Activated CD4-positive, alpha-beta T cell treated with anti-CD3 and anti-CD28 coated beads, Interleukin-2, amount 10 ng/mL, durations not matched to agents 7 days and 5 days (primary cell): ENCODE measurements around the gene NME7. TPM values are rescaled to one million over a fixed set of nuclear protein-coding genes. Genes with fewer than 3 reads are reported as not detected.

Source experiments
- CTCF ChIA-PET: fragments of 350-600 bp; sonication (Branson Sonifier 250); formaldehyde crosslinking; loops from one replicate; lab custom pipeline; 2021; ENCODE audit warnings: antibody characterized with exemption; lab: Charles Lee
- POLR2A ChIA-PET: fragments of 350-600 bp; sonication (Branson Sonifier 250); formaldehyde crosslinking; loops from one replicate; lab custom pipeline; 2021; ENCODE audit warnings: antibody characterized with exemption; lab: Charles Lee
- DNase-seq: peaks from one replicate; pipeline ENCODE4 v3.0.0-alpha.2; 2020
- H3K27ac Mint-ChIP-seq: one replicate; pipeline ENCODE4 v1.8.0; 2021; ENCODE audit warnings: mild to moderate bottlenecking, moderate library complexity, mixed read lengths
- H3K27me3 Mint-ChIP-seq: one replicate; pipeline ENCODE4 v1.8.0; 2021; ENCODE audit warnings: mixed read lengths
- H3K36me3 Mint-ChIP-seq: one replicate; pipeline ENCODE4 v1.8.0; 2021; ENCODE audit warnings: low read depth, mixed read lengths
- H3K4me1 Mint-ChIP-seq: one replicate; pipeline ENCODE4 v1.8.0; 2021; ENCODE audit warnings: mixed read lengths
- H3K4me3 Mint-ChIP-seq: one replicate; pipeline ENCODE4 v1.8.0; 2021; ENCODE audit warnings: mild to moderate bottlenecking, moderate library complexity, mixed read lengths
- H3K9me3 Mint-ChIP-seq: one replicate; pipeline ENCODE4 v1.8.0; 2021; ENCODE audit warnings: mixed read lengths
- total RNA-seq, 2 experiments: library from RNA; stranded (reverse); gene quantifications; one replicate each; pipeline ENCODE4 v1.2.3, GENCODE V29; 2021

NME7 gene
- total RNA-seq, 2 experiments from 2014 or later = 16.6 to 16.9 TPM

- CTCF ChIA-PET = interaction anchor here (0.6 to 0.7 kb wide), 3 partner anchors 12 to 811 kb away, joined by 3 read pairs; no protein-coding TSS in a partner anchor
Measured at GRCh38 chr1:169120066-169120465, 247.5 kb downstream of the NME7 start.

GRCh38 chr1:169119405-169119804 is 248.2 kb downstream of the NME7 start:
- ChIA-PET POLR2A (no interaction called here), CTCF (interaction anchor here (0.6 kb wide), 1 partner anchor 812 kb away, joined by 3 read pairs; no protein-coding TSS in a partner anchor)
- H3K36me3 Mint-ChIP-seq = peaks cover 2% of the 10 kb centered on the region
- no peak overlapping the region for H3K4me3 Mint-ChIP-seq
- H3K4me1 Mint-ChIP-seq = peaks cover 4% of the 10 kb centered on the region
- DNase-seq = no peak
- H3K27ac Mint-ChIP-seq = no peak overlapping the region
- H3K27me3 Mint-ChIP-seq = peaks cover 2% of the 10 kb centered on the region
- no peaks in the 10 kb centered on the region for H3K9me3 Mint-ChIP-seq

More at GRCh38 chr1:169120066-169120465, 247.5 kb downstream of the NME7 start:
- peaks cover 2% of the 10 kb centered on the region for H3K27me3 Mint-ChIP-seq
- H3K4me3 Mint-ChIP-seq = no peak overlapping the region
- POLR2A ChIA-PET = no interaction called here
- peaks cover 6% of the 10 kb centered on the region for H3K36me3 Mint-ChIP-seq
- H3K27ac Mint-ChIP-seq = no peak overlapping the region
- DNase-seq = no peak
- peaks cover 4% of the 10 kb centered on the region for H3K4me1 Mint-ChIP-seq
- H3K9me3 Mint-ChIP-seq = no peaks in the 10 kb centered on the region

DNA sequence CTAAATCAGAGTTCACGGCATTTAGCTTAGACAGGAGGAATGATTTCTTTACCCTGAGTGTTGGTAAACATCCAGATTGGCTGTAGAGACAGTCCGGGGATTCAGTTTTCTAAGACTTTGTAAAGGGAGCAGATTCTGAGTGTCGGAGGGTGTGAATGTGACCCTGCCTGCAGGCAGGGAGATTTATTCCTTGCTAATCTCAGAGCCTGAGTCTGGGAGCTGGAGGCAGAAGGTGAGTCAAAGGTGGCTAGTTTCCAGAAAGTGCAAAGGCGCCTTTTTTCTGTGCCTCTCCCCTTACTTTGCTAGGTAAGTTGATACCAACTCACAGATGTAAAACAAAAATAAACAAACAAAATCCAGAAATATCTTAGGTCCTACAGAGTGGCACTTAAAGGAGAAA is 249.4 kb downstream of the NME7 start:
- no peak overlapping the region for H3K4me3 Mint-ChIP-seq
- CTCF ChIA-PET = interaction anchor here (0.6 to 0.9 kb wide), 2 partner anchors 9 to 14 kb away, joined by 3 read pairs; no protein-coding TSS in a partner anchor
- no peak for DNase-seq
- H3K4me1 Mint-ChIP-seq = peaks cover 4% of the 10 kb centered on the region
- H3K27me3 Mint-ChIP-seq = peaks cover 2% of the 10 kb centered on the region
- H3K27ac Mint-ChIP-seq = no peak overlapping the region
- POLR2A ChIA-PET = no interaction called here
- peaks cover 2% of the 10 kb centered on the region for H3K36me3 Mint-ChIP-seq
- no peaks in the 10 kb centered on the region for H3K9me3 Mint-ChIP-seq

GRCh38 chr1:169117599-169117998 is 250.0 kb downstream of the NME7 start:
- no peak for DNase-seq
- Mint-ChIP-seq H3K4me3 (no peak overlapping the region), H3K27ac (no peak overlapping the region), H3K36me3 (peaks cover 2% of the 10 kb centered on the region), H3K9me3 (no peaks in the 10 kb centered on the region), H3K4me1 (peaks cover 4% of the 10 kb centered on the region), H3K27me3 (peaks cover 2% of the 10 kb centered on the region)
- CTCF ChIA-PET = interaction anchor here (0.6 to 0.9 kb wide), 2 partner anchors 9 to 13 kb away, joined by 3 read pairs; no protein-coding TSS in a partner anchor
- POLR2A ChIA-PET = no interaction called here

DNA sequence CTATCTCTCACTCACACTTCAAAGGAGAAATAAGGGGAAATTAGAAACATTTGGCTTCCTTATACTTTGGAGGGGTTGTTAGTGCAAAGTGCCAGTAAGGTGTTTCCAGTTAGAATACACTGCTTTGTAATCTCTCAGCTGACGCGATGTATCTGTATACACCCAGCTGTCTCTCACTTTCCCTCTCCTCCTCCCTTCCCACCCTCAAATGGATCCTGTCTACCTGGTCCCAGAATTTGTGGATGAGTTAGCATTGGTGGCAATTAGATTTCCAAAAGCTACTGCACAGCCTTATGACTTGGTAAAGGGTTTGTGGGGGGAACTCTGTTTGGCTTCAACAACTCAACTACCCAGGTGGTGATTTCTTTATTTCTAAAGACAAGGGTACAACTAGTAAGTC is 250.6 kb downstream of the NME7 start:
- peaks cover 4% of the 10 kb centered on the region for H3K4me1 Mint-ChIP-seq
- H3K27ac Mint-ChIP-seq = no peak overlapping the region
- CTCF ChIA-PET = interaction anchor here (0.6 kb wide), 1 partner anchor 441 kb away, joined by 3 read pairs; no protein-coding TSS in a partner anchor
- peaks cover 2% of the 10 kb centered on the region for H3K27me3 Mint-ChIP-seq
- POLR2A ChIA-PET = no interaction called here
- H3K9me3 Mint-ChIP-seq = no peaks in the 10 kb centered on the region
- peaks cover 4% of the 10 kb centered on the region for H3K36me3 Mint-ChIP-seq
- no peak for DNase-seq
- no peak overlapping the region for H3K4me3 Mint-ChIP-seq

GRCh38 chr1:169115891-169116585 is 251.6 kb downstream of the NME7 start:
- no peak overlapping the region for H3K4me3 Mint-ChIP-seq
- H3K4me1 Mint-ChIP-seq = peaks cover 4% of the 10 kb centered on the region
- H3K36me3 Mint-ChIP-seq = peaks cover 4% of the 10 kb centered on the region
- no peak overlapping the region for H3K27ac Mint-ChIP-seq
- H3K9me3 Mint-ChIP-seq = no peaks in the 10 kb centered on the region
- peaks cover 2% of the 10 kb centered on the region for H3K27me3 Mint-ChIP-seq
- ChIA-PET POLR2A (no interaction called here), CTCF (no interaction called here)
- no peak for DNase-seq

DNA sequence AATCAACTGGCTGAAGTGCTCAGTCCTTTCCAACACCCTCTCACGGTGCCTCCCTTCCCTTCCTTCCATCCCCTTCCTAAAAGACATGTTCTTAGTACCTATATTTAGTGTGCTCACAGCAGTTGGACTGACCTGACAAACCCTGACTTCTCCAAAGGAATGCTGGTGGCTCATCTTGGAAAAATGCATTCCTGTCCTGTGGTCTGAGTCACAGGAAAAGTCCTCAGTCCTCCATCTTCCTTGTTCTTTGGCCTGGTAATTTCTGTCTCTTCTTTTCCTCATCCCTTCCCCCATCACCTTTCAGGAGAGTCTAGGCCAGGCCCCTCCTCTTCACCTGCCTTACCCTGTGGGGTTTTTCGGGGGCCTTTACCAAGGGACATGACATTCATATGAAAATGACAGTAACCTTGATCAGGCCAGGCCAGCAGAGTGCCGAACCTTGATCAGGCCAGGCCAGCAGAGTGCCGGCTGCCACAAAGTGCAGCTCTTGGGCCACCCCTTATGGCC is 253.9 kb downstream of the NME7 start:
- Mint-ChIP-seq H3K4me1 (peaks cover 17% of the 10 kb centered on the region), H3K27me3 (peaks cover 2% of the 10 kb centered on the region), H3K4me3 (no peak overlapping the region), H3K9me3 (no peaks in the 10 kb centered on the region), H3K27ac (no peak overlapping the region), H3K36me3 (peaks cover 4% of the 10 kb centered on the region)
- DNase-seq = no peak
- ChIA-PET POLR2A (no interaction called here), CTCF (no interaction called here)

DNA sequence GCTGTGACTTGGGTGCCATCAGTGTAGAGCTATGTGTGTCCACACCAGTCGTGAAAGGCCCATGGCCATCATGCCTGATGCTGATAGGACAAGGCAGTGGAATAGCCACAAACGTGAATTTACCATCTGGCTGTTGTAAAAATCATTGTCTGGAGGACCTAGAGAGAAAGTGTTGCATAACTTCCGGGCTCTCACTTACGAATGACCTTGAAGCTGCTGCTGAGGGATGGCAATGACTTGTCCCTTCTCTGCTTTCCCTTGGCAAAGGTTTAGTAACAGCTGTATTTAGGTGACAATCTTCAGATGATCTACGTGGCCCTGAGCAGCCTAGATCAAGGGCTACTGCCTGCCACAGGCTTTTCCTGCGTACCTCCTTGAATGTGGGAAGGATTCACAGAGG is 255.4 kb downstream of the NME7 start:
- Mint-ChIP-seq H3K9me3 (no peaks in the 10 kb centered on the region), H3K36me3 (peaks cover 4% of the 10 kb centered on the region), H3K4me1 (peaks cover 29% of the 10 kb centered on the region), H3K4me3 (no peak overlapping the region), H3K27ac (no peak overlapping the region), H3K27me3 (peaks cover 11% of the 10 kb centered on the region)
- CTCF ChIA-PET = interaction anchor here (0.7 to 1.4 kb wide), 3 partner anchors 11 to 212 kb away, joined by 3 to 4 read pairs (median 3); no protein-coding TSS in a partner anchor
- DNase-seq = no peak
- POLR2A ChIA-PET = no interaction called here

DNA sequence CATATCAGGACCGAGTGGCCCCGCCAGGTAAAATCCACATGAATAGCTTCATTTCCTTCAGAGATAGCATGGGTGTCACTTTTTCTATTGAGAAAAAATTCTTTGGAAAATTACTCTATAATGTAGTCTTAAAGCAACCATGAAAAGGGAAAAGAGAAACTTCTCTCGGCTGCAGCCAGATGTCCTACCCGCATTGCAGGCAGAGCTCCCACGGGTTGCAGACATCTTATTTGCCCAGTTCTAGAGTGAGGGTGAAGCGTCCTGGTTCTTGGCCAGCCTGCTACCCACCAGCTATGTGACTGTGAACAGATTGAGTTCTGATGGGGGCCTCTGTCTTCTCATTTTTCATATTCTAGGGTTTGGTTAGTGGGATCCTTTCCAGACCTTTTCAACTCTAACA is 256.1 kb downstream of the NME7 start:
- Mint-ChIP-seq H3K27ac (no peak overlapping the region), H3K4me3 (no peak overlapping the region), H3K4me1 (peaks cover 32% of the 10 kb centered on the region), H3K9me3 (no peaks in the 10 kb centered on the region), H3K27me3 (peaks cover 13% of the 10 kb centered on the region), H3K36me3 (peaks cover 2% of the 10 kb centered on the region)
- ChIA-PET CTCF (interaction anchor here (1.1 to 1.4 kb wide), 4 partner anchors 10 to 213 kb away, joined by 3 read pairs; no protein-coding TSS in a partner anchor), POLR2A (no interaction called here)
- no peak for DNase-seq

GRCh38 chr1:169110689-169111447 is 256.7 kb downstream of the NME7 start:
- ChIA-PET CTCF (interaction anchor here (0.6 to 1.4 kb wide), 5 partner anchors 10 to 405 kb away, joined by 3 read pairs; no protein-coding TSS in a partner anchor), POLR2A (no interaction called here)
- Mint-ChIP-seq H3K27ac (no peak overlapping the region), H3K4me3 (no peak overlapping the region), H3K36me3 (peaks cover 2% of the 10 kb centered on the region), H3K9me3 (no peaks in the 10 kb centered on the region), H3K27me3 (peaks cover 13% of the 10 kb centered on the region), H3K4me1 (peaks cover 28% of the 10 kb centered on the region)
- DNase-seq = no peak

GRCh38 chr1:169110236-169110635 is 257.4 kb downstream of the NME7 start:
- POLR2A ChIA-PET = no interaction called here
- H3K36me3 Mint-ChIP-seq = peaks cover 2% of the 10 kb centered on the region
- peaks cover 13% of the 10 kb centered on the region for H3K27me3 Mint-ChIP-seq
- no peak overlapping the region for H3K27ac Mint-ChIP-seq
- CTCF ChIA-PET = interaction anchor here (0.6 to 1.4 kb wide), 3 partner anchors 60 to 405 kb away, joined by 3 to 4 read pairs (median 3); no protein-coding TSS in a partner anchor
- DNase-seq = no peak
- H3K4me1 Mint-ChIP-seq = peaks cover 28% of the 10 kb centered on the region
- H3K4me3 Mint-ChIP-seq = no peak overlapping the region
- H3K9me3 Mint-ChIP-seq = no peaks in the 10 kb centered on the region

DNA sequence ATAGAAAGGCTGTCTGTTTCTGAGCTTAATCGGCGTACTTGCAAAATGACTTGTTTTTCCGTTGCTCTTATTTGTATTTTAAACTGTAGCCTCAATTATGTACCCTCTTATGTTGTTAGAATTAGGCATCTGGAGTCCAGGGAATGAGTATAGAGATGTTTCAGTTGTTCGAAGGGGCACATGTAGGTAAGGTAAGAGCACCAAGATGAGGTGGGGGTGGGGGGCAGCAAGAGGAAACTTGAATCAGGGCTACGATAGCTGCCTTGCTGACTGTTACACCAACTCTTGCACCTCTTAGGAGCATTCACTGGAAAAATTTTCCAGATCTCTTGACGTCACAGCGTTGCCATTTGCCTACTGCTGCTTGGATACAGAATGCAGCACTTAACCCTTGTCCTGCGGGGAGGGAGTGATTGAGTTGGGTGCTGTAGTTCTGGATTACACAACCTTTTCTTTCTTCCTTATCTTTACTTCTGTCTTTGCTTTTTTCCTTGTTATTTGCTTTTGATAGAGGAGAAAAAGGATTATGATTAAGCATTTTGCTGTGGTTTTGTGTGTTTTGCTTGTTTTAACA is 257.9 kb downstream of the NME7 start:
- H3K27me3 Mint-ChIP-seq = peaks cover 13% of the 10 kb centered on the region
- ChIA-PET POLR2A (no interaction called here), CTCF (interaction anchor here (1.4 kb wide), 1 partner anchor 249 kb away, joined by 4 read pairs; no protein-coding TSS in a partner anchor)
- peaks cover 28% of the 10 kb centered on the region for H3K4me1 Mint-ChIP-seq
- no peaks in the 10 kb centered on the region for H3K9me3 Mint-ChIP-seq
- no peak for DNase-seq
- H3K27ac Mint-ChIP-seq = no peak overlapping the region
- H3K4me3 Mint-ChIP-seq = no peak overlapping the region
- H3K36me3 Mint-ChIP-seq = peaks cover 2% of the 10 kb centered on the region
